CD8-positive, alpha-beta memory T cell (primary cell): Measurements from ENCODE around the gene TMEM41A. TPM values are rescaled to one million over a fixed set of nuclear protein-coding genes. Genes with fewer than 3 reads are reported as not detected.
A peak's percentile ranks its signal among the peaks of the same experiment; 100 is the strongest.

ENCODE experiments used
- CTCF ChIA-PET: fragments of 350-600 bp; sonication (Branson Sonifier 250); formaldehyde crosslinking; loops from one replicate; lab custom pipeline; 2021; ENCODE audit warnings: antibody characterized with exemption; lab: Charles Lee
- POLR2A ChIA-PET: fragments of 350-600 bp; sonication (Branson Sonifier 250); formaldehyde crosslinking; loops from one replicate; lab custom pipeline; 2021; ENCODE audit warnings: antibody characterized with exemption; lab: Charles Lee
- DNase-seq, 5 donors: peaks; one replicate each; pipeline versions ENCODE4 v3.0.0 to v3.0.0-alpha.2; 2020 to 2022; ENCODE audit warnings: mixed read lengths in 1 of 5
- H3K27ac ChIP-seq: one replicate; pipeline ENCODE4 v1.7.0; 2013; ENCODE audit warnings: low read depth, mild to moderate bottlenecking, low read length, moderate library complexity
- H3K27me3 ChIP-seq: 2 replicates; pipeline ENCODE4 v1.7.0; 2013; ENCODE audit warnings: low read length, mild to moderate bottlenecking; ENCODE audit not compliant: insufficient read depth, poor library complexity, severe bottlenecking
- H3K36me3 ChIP-seq: 2 replicates; pipeline ENCODE4 v1.7.0; 2013; ENCODE audit warnings: mild to moderate bottlenecking, low read length, moderate library complexity; ENCODE audit not compliant: insufficient read depth
- H3K4me1 ChIP-seq: 2 replicates; pipeline ENCODE4 v1.7.0; 2013; ENCODE audit warnings: mild to moderate bottlenecking, low read length, moderate library complexity; ENCODE audit not compliant: insufficient read depth
- H3K4me3 ChIP-seq: 2 replicates; pipeline ENCODE4 v1.7.0; 2013; ENCODE audit warnings: mild to moderate bottlenecking, low read length
- H3K9me3 ChIP-seq: 2 replicates; pipeline ENCODE4 v1.7.0; 2013; ENCODE audit warnings: mild to moderate bottlenecking, low read length
- H3K27ac Mint-ChIP-seq, 8 donors: one replicate each; pipeline ENCODE4 v1.8.0; 2020 to 2021; ENCODE audit warnings: mixed read lengths in 8 of 8, mild to moderate bottlenecking in 6 of 8, inconsistent platforms in 3 of 8, moderate library complexity in 3 of 8
- H3K27me3 Mint-ChIP-seq, 2 donors: one replicate each; pipeline ENCODE4 v1.8.0; 2020 to 2021; ENCODE audit warnings: mixed read lengths in 2 of 2, mild to moderate bottlenecking in 1 of 2, moderate library complexity in 1 of 2
- H3K36me3 Mint-ChIP-seq, 3 donors: one replicate each; pipeline ENCODE4 v1.8.0; 2020 to 2021; ENCODE audit warnings: mixed read lengths in 3 of 3, inconsistent platforms in 1 of 3, mild to moderate bottlenecking in 1 of 3
- H3K4me1 Mint-ChIP-seq, 3 donors: one replicate each; pipeline ENCODE4 v1.8.0; 2020 to 2021; ENCODE audit warnings: mixed read lengths in 3 of 3, inconsistent platforms in 1 of 3, mild to moderate bottlenecking in 1 of 3
- H3K4me3 Mint-ChIP-seq, 7 donors: one replicate each; pipeline ENCODE4 v1.8.0; 2020 to 2021; ENCODE audit warnings: mixed read lengths in 7 of 7, mild to moderate bottlenecking in 6 of 7, moderate library complexity in 4 of 7, inconsistent platforms in 2 of 7
- H3K9me3 Mint-ChIP-seq, 5 donors: one replicate each; pipeline ENCODE4 v1.8.0; 2020 to 2022; ENCODE audit warnings: mixed read lengths in 5 of 5, mild to moderate bottlenecking in 3 of 5, moderate library complexity in 2 of 5, inconsistent platforms in 1 of 5
- polyA plus RNA-seq: library from polyadenylated mRNA; unstranded; fragments of 300-500 nt; fragmentation: Illumina TruSeq; gene quantifications from one replicate; pipeline ENCODE4 v1.2.3, GENCODE V29; 2021
- total RNA-seq, 2 experiments: library from RNA; stranded (reverse); gene quantifications; one replicate each; pipeline ENCODE4 v1.2.3, GENCODE V29; 2021

The TMEM41A gene
- total RNA-seq (10 to 100 TPM; 19.4 to 19.7 TPM), polyA plus RNA-seq (27.4 TPM)

GRCh38 chr3:185498503-185499396, at the start of gene TMEM41A:
Gene TMEM41A, minus strand, starts transcription at chr3:185499035. Its CDS starts 74 bp downstream, at chr3:185498961.
- Mint-ChIP-seq H3K4me3 (peak within 1 kb of the TSS; percentile 88 to 96 (median 93)), H3K36me3 (peaks cover 0 to 35% (median 14%) of the 10 kb centered on the region in 3 donors), H3K9me3 (no peaks in the 10 kb centered on the region), H3K4me1 (peaks cover 19 to 40% (median 25%) of the 10 kb centered on the region in 3 donors), H3K27me3 (peaks cover 3% of the 10 kb centered on the region in 2 donors), H3K27ac (peak within 1 kb of the TSS; percentile 87 to 97 (median 93))
- CTCF ChIA-PET = interaction anchor here (1.0 kb wide), 1 partner anchor 60 kb away, joined by 4 read pairs; no protein-coding TSS in a partner anchor
- no peaks in the 10 kb centered on the region for H3K27me3 ChIP-seq
- no peaks in the 10 kb centered on the region for H3K9me3 ChIP-seq
- H3K4me1 ChIP-seq = peaks cover 17% of the 10 kb centered on the region
- H3K4me3 ChIP-seq = peak within 1 kb of the TSS; percentile 86
- peak within 1 kb of the TSS; percentile 79 for H3K27ac ChIP-seq
- POLR2A ChIA-PET = interaction anchor here (0.7 kb wide), 1 partner anchor 87 kb away, joined by 4 read pairs; the partner anchor contains the start of gene SENP2
- DNase-seq = peak; percentile 79 to 89 (median 83)
- peaks cover 20% of the 10 kb centered on the region for H3K36me3 ChIP-seq

DNA sequence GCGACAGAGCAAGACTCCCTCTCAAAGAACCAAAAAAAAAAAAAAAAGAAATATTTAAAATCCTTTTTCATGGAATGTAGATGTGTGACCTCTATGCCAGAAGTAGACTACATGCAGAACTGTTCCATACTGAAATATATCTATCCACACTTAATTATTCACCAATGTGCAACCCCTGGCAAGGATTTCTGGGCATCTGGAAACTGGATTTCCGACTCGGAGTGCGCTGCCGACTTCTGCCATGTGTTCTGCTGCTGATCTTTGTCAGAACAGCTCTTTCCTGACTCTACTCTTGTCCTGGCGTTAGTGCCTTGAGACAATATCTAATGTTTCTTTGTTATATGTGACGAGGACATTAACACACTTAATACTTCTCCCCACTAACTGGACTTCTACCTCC, 41.9 kb upstream of the TMEM41A start:
- H3K9me3 Mint-ChIP-seq = no peaks in the 10 kb centered on the region
- Histone ChIP-seq H3K4me3 (no peak overlapping the region), H3K27me3 (no peaks in the 10 kb centered on the region), H3K9me3 (no peaks in the 10 kb centered on the region), H3K27ac (no peak overlapping the region), H3K36me3 (no peaks in the 10 kb centered on the region), H3K4me1 (no peaks in the 10 kb centered on the region)
- no peak overlapping the region for H3K4me3 Mint-ChIP-seq
- H3K4me1 Mint-ChIP-seq = peaks cover 5 to 7% (median 7%) of the 10 kb centered on the region in 3 donors
- ChIA-PET CTCF (no interaction called here), POLR2A (no interaction called here)
- DNase-seq = no peak
- peaks cover 0 to 12% of the 10 kb centered on the region in 2 donors for H3K27me3 Mint-ChIP-seq
- H3K36me3 Mint-ChIP-seq = no peaks in the 10 kb centered on the region
- no peak overlapping the region for H3K27ac Mint-ChIP-seq

GRCh38 chr3:185539934-185540333, 41.1 kb upstream of the TMEM41A start:
- Mint-ChIP-seq H3K27me3 (peaks cover 0 to 12% of the 10 kb centered on the region in 2 donors), H3K4me3 (no peak overlapping the region), H3K36me3 (no peaks in the 10 kb centered on the region), H3K9me3 (no peaks in the 10 kb centered on the region), H3K4me1 (peaks cover 5 to 7% (median 7%) of the 10 kb centered on the region in 3 donors), H3K27ac (no peak overlapping the region)
- POLR2A ChIA-PET = no interaction called here
- Histone ChIP-seq H3K4me3 (no peak overlapping the region), H3K27me3 (no peaks in the 10 kb centered on the region), H3K9me3 (no peaks in the 10 kb centered on the region), H3K27ac (no peak overlapping the region), H3K36me3 (no peaks in the 10 kb centered on the region), H3K4me1 (no peaks in the 10 kb centered on the region)
- DNase-seq = no peak
- CTCF ChIA-PET = no interaction called here

- Histone ChIP-seq H3K27ac (no peak overlapping the region), H3K27me3 (no peaks in the 10 kb centered on the region), H3K4me1 (no peaks in the 10 kb centered on the region), H3K9me3 (no peaks in the 10 kb centered on the region), H3K4me3 (no peak overlapping the region), H3K36me3 (no peaks in the 10 kb centered on the region)
- ChIA-PET POLR2A (no interaction called here), CTCF (no interaction called here)
- DNase-seq = no peak
- Mint-ChIP-seq H3K27me3 (peaks cover 0 to 2% of the 10 kb centered on the region in 2 donors), H3K27ac (peak overlapping the region in 3 of 8 donors; percentile 29 to 74 (median 72)), H3K9me3 (no peaks in the 10 kb centered on the region), H3K4me3 (peak overlapping the region in 2 of 7 donors; percentile 41 to 42), H3K36me3 (no peaks in the 10 kb centered on the region), H3K4me1 (peaks cover 5 to 7% (median 7%) of the 10 kb centered on the region in 3 donors)
These were observed 38.6 kb upstream of the TMEM41A start for GRCh38 chr3:185537369-185537970.

GRCh38 chr3:185534511-185534910, 35.7 kb upstream of the TMEM41A start:
- Histone ChIP-seq H3K36me3 (no peaks in the 10 kb centered on the region), H3K4me1 (no peaks in the 10 kb centered on the region), H3K4me3 (no peak overlapping the region), H3K9me3 (no peaks in the 10 kb centered on the region), H3K27me3 (no peaks in the 10 kb centered on the region), H3K27ac (no peak overlapping the region)
- Mint-ChIP-seq H3K36me3 (no peaks in the 10 kb centered on the region), H3K9me3 (no peaks in the 10 kb centered on the region), H3K4me1 (peaks cover 5 to 7% (median 7%) of the 10 kb centered on the region in 3 donors), H3K27me3 (no peaks in the 10 kb centered on the region), H3K27ac (no peak overlapping the region), H3K4me3 (no peak overlapping the region)
- CTCF ChIA-PET = interaction anchor here (0.9 kb wide), 1 partner anchor 25 kb away, joined by 3 read pairs; no protein-coding TSS in a partner anchor
- POLR2A ChIA-PET = no interaction called here
- DNase-seq = no peak

GRCh38 chr3:185532901-185533300, 34.1 kb upstream of the TMEM41A start:
- ChIA-PET POLR2A (no interaction called here), CTCF (no interaction called here)
- no peak overlapping the region for H3K4me3 Mint-ChIP-seq
- Histone ChIP-seq H3K4me1 (no peaks in the 10 kb centered on the region), H3K36me3 (no peaks in the 10 kb centered on the region), H3K9me3 (no peaks in the 10 kb centered on the region), H3K27me3 (no peaks in the 10 kb centered on the region), H3K27ac (no peak overlapping the region), H3K4me3 (no peak overlapping the region)
- no peaks in the 10 kb centered on the region for H3K36me3 Mint-ChIP-seq
- peaks cover 5 to 7% (median 7%) of the 10 kb centered on the region in 3 donors for H3K4me1 Mint-ChIP-seq
- DNase-seq = no peak
- H3K27ac Mint-ChIP-seq = no peak overlapping the region
- peaks cover 4% of the 10 kb centered on the region in 2 donors for H3K27me3 Mint-ChIP-seq
- H3K9me3 Mint-ChIP-seq = no peaks in the 10 kb centered on the region

GRCh38 chr3:185530856-185531255, 32.0 kb upstream of the TMEM41A start:
- no peak overlapping the region for H3K4me3 ChIP-seq
- no peaks in the 10 kb centered on the region for H3K9me3 ChIP-seq
- no peaks in the 10 kb centered on the region for H3K27me3 ChIP-seq
- H3K4me3 Mint-ChIP-seq = no peak overlapping the region
- no peak for DNase-seq
- CTCF ChIA-PET = no interaction called here
- no peaks in the 10 kb centered on the region for H3K4me1 ChIP-seq
- no peaks in the 10 kb centered on the region for H3K36me3 Mint-ChIP-seq
- H3K27me3 Mint-ChIP-seq = peaks cover 4 to 8% of the 10 kb centered on the region in 2 donors
- H3K36me3 ChIP-seq = no peaks in the 10 kb centered on the region
- no peaks in the 10 kb centered on the region for H3K4me1 Mint-ChIP-seq
- no peaks in the 10 kb centered on the region for H3K9me3 Mint-ChIP-seq
- no peak overlapping the region for H3K27ac ChIP-seq
- POLR2A ChIA-PET = no interaction called here
- no peak overlapping the region for H3K27ac Mint-ChIP-seq

DNA sequence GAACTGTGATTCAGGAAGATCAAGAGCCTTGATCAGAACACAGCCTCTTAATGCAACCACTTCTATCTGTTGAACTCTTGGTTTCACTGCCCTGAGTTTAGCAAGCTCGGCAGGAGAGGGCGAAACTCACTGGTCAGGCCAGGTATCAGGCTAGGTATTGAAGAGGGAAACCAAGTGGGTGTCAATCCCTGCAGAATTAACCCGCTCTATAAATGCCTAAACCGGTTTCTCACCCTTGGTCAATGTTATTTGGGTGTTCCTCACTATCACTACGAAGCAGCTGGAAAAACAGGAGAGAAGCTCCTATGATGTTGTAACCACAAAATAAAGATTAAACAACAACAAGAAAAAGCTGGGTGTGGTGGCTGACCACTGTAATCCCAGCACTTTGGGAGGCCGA, 29.7 kb upstream of the TMEM41A start:
- no peak overlapping the region for H3K4me3 ChIP-seq
- no peaks in the 10 kb centered on the region for H3K4me1 ChIP-seq
- no peaks in the 10 kb centered on the region for H3K36me3 ChIP-seq
- H3K27me3 ChIP-seq = no peaks in the 10 kb centered on the region
- H3K27ac Mint-ChIP-seq = peak overlapping the region in 1 of 8 donors; percentile 10
- ChIA-PET CTCF (no interaction called here), POLR2A (no interaction called here)
- no peak for DNase-seq
- H3K9me3 ChIP-seq = no peaks in the 10 kb centered on the region
- H3K27me3 Mint-ChIP-seq = peaks cover 9 to 17% of the 10 kb centered on the region in 2 donors
- no peaks in the 10 kb centered on the region for H3K9me3 Mint-ChIP-seq
- no peak overlapping the region for H3K27ac ChIP-seq
- H3K4me3 Mint-ChIP-seq = no peak overlapping the region
- no peaks in the 10 kb centered on the region for H3K4me1 Mint-ChIP-seq
- H3K36me3 Mint-ChIP-seq = no peaks in the 10 kb centered on the region
